Activated CD8-positive, alpha-beta memory T cell treated with anti-CD3 and anti-CD28 coated beads, Interleukin-2, amount 10 ng/mL, durations not matched to agents 7 days and 5 days (primary cell): ENCODE measurements around the gene ARHGAP42. TPM values are rescaled to one million over a fixed set of nuclear protein-coding genes. Genes with fewer than 3 reads are reported as not detected.

Experiments used
- ATAC-seq: fragments of 150-1000 bp; cut with Tn5 transposase; one replicate; pipeline ENCODE4 v1.10.0; 2021; ENCODE audit warnings: moderate library complexity
- CTCF ChIA-PET: fragments of 350-600 bp; sonication (Branson Sonifier 250); formaldehyde crosslinking; loops from one replicate; lab custom pipeline; 2021; ENCODE audit warnings: antibody characterized with exemption; lab: Charles Lee
- DNase-seq: peaks from one replicate; pipeline ENCODE4 v3.0.0-alpha.2; 2020
- H3K27ac Mint-ChIP-seq: one replicate; pipeline ENCODE4 v1.8.0; 2021; ENCODE audit warnings: mild to moderate bottlenecking, mixed read lengths
- H3K27me3 Mint-ChIP-seq: one replicate; pipeline ENCODE4 v1.8.0; 2021; ENCODE audit warnings: mixed read lengths
- H3K36me3 Mint-ChIP-seq: one replicate; pipeline ENCODE4 v1.8.0; 2021; ENCODE audit warnings: mild to moderate bottlenecking, mixed read lengths
- H3K4me1 Mint-ChIP-seq: one replicate; pipeline ENCODE4 v1.8.0; 2021; ENCODE audit warnings: mixed read lengths
- H3K4me3 Mint-ChIP-seq: one replicate; pipeline ENCODE4 v1.8.0; 2021; ENCODE audit warnings: mild to moderate bottlenecking, moderate library complexity, mixed read lengths
- H3K9me3 Mint-ChIP-seq: one replicate; pipeline ENCODE4 v1.8.0; 2022; ENCODE audit warnings: low read depth, mixed read lengths
- total RNA-seq, 2 experiments: library from RNA; stranded (reverse); gene quantifications; one replicate each; pipeline ENCODE4 v1.2.3, GENCODE V29; 2021

Gene ARHGAP42
- total RNA-seq, 2 experiments from 2014 or later, result 0.61 TPM; not detected in 1

DNA sequence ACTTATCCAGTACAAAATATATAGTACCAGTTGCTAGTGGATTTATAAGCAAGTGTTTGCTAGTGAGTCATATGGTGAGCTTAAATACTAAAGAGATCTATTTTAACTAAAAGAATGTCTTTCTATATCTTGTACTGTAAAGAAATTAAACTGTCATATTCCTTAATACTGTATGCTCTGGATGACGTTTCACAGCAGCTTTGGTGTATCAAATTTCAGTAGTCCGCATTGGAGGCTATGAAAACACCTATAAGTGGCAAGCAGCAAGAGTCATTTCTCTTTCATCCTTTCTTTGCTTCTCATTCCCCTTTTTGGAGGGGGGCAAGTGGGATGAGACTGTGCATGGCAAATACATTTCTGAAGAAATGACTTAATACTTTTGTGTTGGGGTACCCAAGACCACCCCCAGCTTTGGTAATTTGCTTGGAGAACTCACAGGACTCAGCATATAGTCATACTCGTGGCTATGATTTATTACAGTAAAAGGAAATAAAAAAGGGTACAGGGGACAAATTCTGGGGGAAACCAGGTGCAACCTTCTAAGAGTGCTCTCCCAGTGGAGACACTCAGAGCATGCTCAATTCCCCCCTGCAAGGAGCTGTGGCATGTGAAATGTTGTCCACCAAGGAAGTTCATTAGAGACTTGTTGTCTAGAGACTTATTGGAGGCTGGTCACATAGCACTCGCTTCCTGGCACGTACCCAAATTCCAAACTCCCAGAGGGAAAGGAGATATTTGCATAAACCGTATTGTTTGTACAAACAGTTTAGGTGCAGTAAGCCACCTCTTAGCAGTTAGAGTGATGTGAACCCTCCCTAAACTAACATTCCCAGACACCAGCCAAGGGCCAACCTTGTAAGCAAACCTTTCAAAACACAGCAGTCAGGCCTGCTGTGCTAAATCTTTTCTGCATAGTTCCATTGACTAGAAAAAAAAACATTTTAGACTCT is 231.7 kb downstream of the ARHGAP42 start:
- Mint-ChIP-seq H3K4me3 (no peak overlapping the region), H3K27ac (no peak overlapping the region), H3K9me3 (no peaks in the 10 kb centered on the region), H3K27me3 (no peaks in the 10 kb centered on the region), H3K36me3 (no peaks in the 10 kb centered on the region), H3K4me1 (no peaks in the 10 kb centered on the region)
- DNase-seq (no peak), ATAC-seq (no peak)
- CTCF ChIA-PET, result no interaction called here

DNA sequence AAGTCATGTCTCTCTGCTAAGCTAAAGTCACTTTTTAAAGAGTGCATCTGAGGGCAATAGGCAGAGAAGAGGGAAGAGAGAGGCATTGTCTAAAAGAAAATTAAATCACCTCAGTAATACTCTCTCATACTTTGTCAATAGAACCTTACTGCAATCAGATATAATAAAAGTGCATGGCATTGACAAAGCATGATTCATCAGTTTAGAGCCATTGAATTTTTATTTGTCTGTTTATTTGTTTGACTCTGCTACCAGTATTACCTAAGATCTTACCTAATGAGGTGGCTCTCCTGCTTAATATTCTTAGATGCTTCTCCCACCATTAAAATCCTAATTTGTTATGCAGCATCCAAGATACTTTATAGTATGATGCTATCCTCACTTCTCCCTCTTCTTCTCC is 233.5 kb downstream of the ARHGAP42 start:
- Mint-ChIP-seq H3K27ac (no peak overlapping the region), H3K27me3 (no peaks in the 10 kb centered on the region), H3K4me1 (peaks cover under 1% of the 10 kb centered on the region), H3K36me3 (no peaks in the 10 kb centered on the region), H3K4me3 (no peak overlapping the region), H3K9me3 (no peaks in the 10 kb centered on the region)
- no peak for DNase-seq
- CTCF ChIA-PET, result no interaction called here
- no peak for ATAC-seq

GRCh38 chr11:100922121-100922520 is 235.0 kb downstream of the ARHGAP42 start:
- H3K27me3 Mint-ChIP-seq, result no peaks in the 10 kb centered on the region
- H3K27ac Mint-ChIP-seq, result no peak overlapping the region
- CTCF ChIA-PET, result no interaction called here
- no peak for ATAC-seq
- no peaks in the 10 kb centered on the region for H3K36me3 Mint-ChIP-seq
- H3K4me1 Mint-ChIP-seq, result peaks cover 6% of the 10 kb centered on the region
- no peaks in the 10 kb centered on the region for H3K9me3 Mint-ChIP-seq
- no peak overlapping the region for H3K4me3 Mint-ChIP-seq
- no peak for DNase-seq

GRCh38 chr11:100923555-100923954 is 236.5 kb downstream of the ARHGAP42 start:
- H3K9me3 Mint-ChIP-seq, result no peaks in the 10 kb centered on the region
- no peak overlapping the region for H3K27ac Mint-ChIP-seq
- H3K4me1 Mint-ChIP-seq, result peaks cover 6% of the 10 kb centered on the region
- H3K27me3 Mint-ChIP-seq, result peaks cover 2% of the 10 kb centered on the region
- ATAC-seq, result no peak
- no peak for DNase-seq
- H3K36me3 Mint-ChIP-seq, result no peaks in the 10 kb centered on the region
- H3K4me3 Mint-ChIP-seq, result no peak overlapping the region
- CTCF ChIA-PET, result no interaction called here

GRCh38 chr11:100925935-100926334 is 238.8 kb downstream of the ARHGAP42 start:
- Mint-ChIP-seq H3K27ac (no peak overlapping the region), H3K4me3 (no peak overlapping the region), H3K4me1 (peaks cover 10% of the 10 kb centered on the region), H3K9me3 (no peaks in the 10 kb centered on the region), H3K27me3 (peaks cover 2% of the 10 kb centered on the region), H3K36me3 (no peaks in the 10 kb centered on the region)
- peak; percentile 49 for ATAC-seq
- DNase-seq, result no peak
- CTCF ChIA-PET, result interaction anchor here (2.1 kb wide), 1 partner anchor 349 kb away, joined by 6 read pairs; no protein-coding TSS in a partner anchor

DNA sequence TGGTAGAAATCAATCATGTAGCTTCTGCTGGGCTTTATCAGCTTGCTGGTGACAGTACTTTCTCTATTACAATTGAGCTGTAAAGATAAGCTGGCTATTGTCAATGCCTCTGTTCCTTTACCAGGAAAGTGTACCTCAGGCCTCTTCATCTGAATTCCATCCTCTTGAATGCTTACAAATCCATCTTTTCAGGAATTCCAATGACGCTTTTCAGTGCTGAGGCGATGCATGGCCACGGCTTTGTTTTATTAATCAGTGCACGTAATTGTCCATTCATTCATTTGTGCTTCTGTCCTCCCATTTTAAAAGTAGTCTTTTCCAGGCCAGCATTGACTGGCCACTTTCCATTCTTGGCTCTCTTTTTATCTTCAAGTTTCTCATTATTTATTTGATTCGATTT is 240.5 kb downstream of the ARHGAP42 start:
- CTCF ChIA-PET, result interaction anchor here (2.1 kb wide), 1 partner anchor 351 kb away, joined by 6 read pairs; no protein-coding TSS in a partner anchor
- H3K27ac Mint-ChIP-seq, result no peak overlapping the region

GRCh38 chr11:100928426-100928825 is 241.3 kb downstream of the ARHGAP42 start:
- ATAC-seq (no peak), DNase-seq (no peak)
- Mint-ChIP-seq H3K4me1 (peaks cover 10% of the 10 kb centered on the region), H3K36me3 (no peaks in the 10 kb centered on the region), H3K9me3 (no peaks in the 10 kb centered on the region), H3K4me3 (no peak overlapping the region), H3K27me3 (peaks cover 2% of the 10 kb centered on the region), H3K27ac (no peak overlapping the region)
- CTCF ChIA-PET, result no interaction called here

More for the DNA sequence above, 240.5 kb downstream of the ARHGAP42 start:
- Mint-ChIP-seq H3K36me3 (no peaks in the 10 kb centered on the region), H3K27me3 (peaks cover 2% of the 10 kb centered on the region), H3K4me1 (peaks cover 10% of the 10 kb centered on the region), H3K9me3 (no peaks in the 10 kb centered on the region), H3K4me3 (no peak overlapping the region)
- ATAC-seq (no peak), DNase-seq (no peak)

DNA sequence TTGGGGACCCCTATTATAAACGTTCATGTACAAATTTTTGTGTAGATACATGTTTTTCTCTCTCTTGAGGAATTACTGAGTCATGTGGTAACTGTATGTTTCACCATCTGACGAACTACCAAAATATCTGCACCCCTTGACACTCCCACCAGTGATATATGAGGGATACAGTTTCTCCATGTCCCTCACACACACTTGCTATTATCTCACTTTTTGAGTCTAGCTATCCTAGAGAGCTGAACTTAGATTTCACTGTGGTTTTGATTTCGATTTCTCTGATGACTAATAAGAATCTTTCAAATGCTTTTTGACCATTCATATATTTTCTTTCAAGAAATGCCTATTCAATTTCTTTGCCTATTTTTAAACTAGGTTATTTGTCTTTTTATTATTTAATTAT is 242.3 kb downstream of the ARHGAP42 start:
- Mint-ChIP-seq H3K36me3 (no peaks in the 10 kb centered on the region), H3K27me3 (peaks cover 2% of the 10 kb centered on the region), H3K9me3 (no peaks in the 10 kb centered on the region), H3K27ac (no peak overlapping the region), H3K4me3 (no peak overlapping the region), H3K4me1 (peaks cover 10% of the 10 kb centered on the region)
- ATAC-seq (no peak), DNase-seq (no peak)
- CTCF ChIA-PET, result no interaction called here

- no peak for ATAC-seq
- no peak overlapping the region for H3K27ac Mint-ChIP-seq
- H3K27me3 Mint-ChIP-seq, result peaks cover 2% of the 10 kb centered on the region
- H3K4me1 Mint-ChIP-seq, result peaks cover 10% of the 10 kb centered on the region
- CTCF ChIA-PET, result no interaction called here
- H3K9me3 Mint-ChIP-seq, result no peaks in the 10 kb centered on the region
- H3K36me3 Mint-ChIP-seq, result no peaks in the 10 kb centered on the region
- no peak overlapping the region for H3K4me3 Mint-ChIP-seq
- DNase-seq, result no peak
These were observed 243.2 kb downstream of the ARHGAP42 start for GRCh38 chr11:100930185-100930778.

GRCh38 chr11:100932474-100933100 is 245.5 kb downstream of the ARHGAP42 start:
- CTCF ChIA-PET, result no interaction called here
- ATAC-seq, result no peak
- Mint-ChIP-seq H3K27ac (no peak overlapping the region), H3K9me3 (no peaks in the 10 kb centered on the region), H3K27me3 (peaks cover 2% of the 10 kb centered on the region), H3K4me1 (peaks cover 4% of the 10 kb centered on the region), H3K36me3 (no peaks in the 10 kb centered on the region), H3K4me3 (no peak overlapping the region)
- no peak for DNase-seq

- Mint-ChIP-seq H3K27me3 (no peaks in the 10 kb centered on the region), H3K36me3 (no peaks in the 10 kb centered on the region), H3K9me3 (no peaks in the 10 kb centered on the region), H3K4me3 (no peak overlapping the region), H3K4me1 (no peaks in the 10 kb centered on the region), H3K27ac (no peak overlapping the region)
- no peak for DNase-seq
- no peak for ATAC-seq
- CTCF ChIA-PET, result no interaction called here
These were observed 249.7 kb downstream of the ARHGAP42 start for GRCh38 chr11:100936781-100937180.

DNA sequence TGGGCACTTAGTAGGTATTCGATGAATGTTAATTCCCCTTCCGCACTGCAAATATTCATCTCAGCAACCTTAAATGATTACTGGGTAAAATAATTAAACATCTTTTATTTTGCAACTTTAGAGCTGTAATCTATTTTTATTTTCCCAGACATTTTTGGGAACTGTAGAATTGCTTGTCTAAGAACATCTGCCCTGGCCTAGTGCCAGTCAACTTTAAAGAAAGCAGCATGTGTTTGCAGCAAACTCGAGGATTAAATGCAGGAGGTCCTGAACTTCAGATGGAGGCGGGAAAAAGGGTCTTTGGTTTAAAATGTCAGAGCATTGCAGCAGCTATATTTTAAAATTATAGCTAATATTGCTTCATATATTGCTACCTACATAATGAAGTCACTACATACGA is 252.5 kb downstream of the ARHGAP42 start:
- Mint-ChIP-seq H3K4me1 (no peaks in the 10 kb centered on the region), H3K27ac (no peak overlapping the region), H3K36me3 (no peaks in the 10 kb centered on the region), H3K4me3 (no peak overlapping the region), H3K27me3 (no peaks in the 10 kb centered on the region), H3K9me3 (no peaks in the 10 kb centered on the region)
- ATAC-seq (no peak), DNase-seq (no peak)
- CTCF ChIA-PET, result no interaction called here

GRCh38 chr11:100940111-100940510 is 253.0 kb downstream of the ARHGAP42 start:
- CTCF ChIA-PET, result no interaction called here
- DNase-seq, result no peak
- Mint-ChIP-seq H3K36me3 (no peaks in the 10 kb centered on the region), H3K9me3 (no peaks in the 10 kb centered on the region), H3K4me3 (no peak overlapping the region), H3K27me3 (no peaks in the 10 kb centered on the region), H3K4me1 (no peaks in the 10 kb centered on the region), H3K27ac (no peak overlapping the region)
- ATAC-seq, result no peak
